NCI-H2171 treated with DMSO at 0.1 percent for 48 hours (cell line): ENCODE results near the gene GRIK3.

Experiments
- DNase-seq: peaks from one replicate; lab custom pipeline; 2025; lab: John Stamatoyannopoulos, UW

Gene GRIK3

GRCh38 chr1:36763771-36764170 is 270.5 kb downstream of the GRIK3 start:
- DNase-seq = no peak

DNA sequence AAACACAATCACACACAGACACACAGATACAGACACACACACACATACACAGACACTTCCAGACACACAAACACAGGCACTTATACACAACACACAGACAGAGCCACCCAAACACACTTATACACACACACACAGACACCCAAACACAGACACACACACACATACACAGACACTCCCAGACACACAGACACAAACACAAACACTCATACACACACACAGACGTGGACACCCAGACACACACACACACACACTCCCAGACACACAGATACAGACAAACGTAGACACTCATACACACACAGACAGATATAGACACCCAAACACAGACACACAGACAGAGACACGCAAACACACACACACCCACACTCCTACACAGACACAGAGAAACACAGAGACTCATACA is 272.1 kb downstream of the GRIK3 start:
- no peak for DNase-seq

GRCh38 chr1:36761113-36761512 is 273.2 kb downstream of the GRIK3 start:
- no peak for DNase-seq

DNA sequence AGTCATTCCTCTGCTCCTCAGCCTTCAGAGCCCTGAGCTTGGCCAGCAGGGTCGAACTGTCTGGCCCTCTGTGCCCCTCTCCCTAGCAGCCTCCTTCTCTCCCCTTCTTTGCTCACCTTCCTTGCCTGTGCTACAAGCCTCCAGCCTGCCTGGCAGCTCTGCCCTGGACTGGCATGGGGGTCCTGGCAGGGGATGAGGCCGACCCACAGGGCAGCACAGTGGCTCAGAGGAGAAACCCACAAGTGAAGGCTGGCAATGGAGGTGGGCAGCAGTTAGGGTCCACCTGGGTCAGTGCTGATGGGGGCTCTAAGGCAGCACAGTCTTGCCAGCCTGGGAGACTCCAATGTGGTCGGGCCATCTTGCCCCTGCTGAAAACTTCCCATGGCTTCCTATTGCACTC is 274.2 kb downstream of the GRIK3 start:
- no peak for DNase-seq

DNA sequence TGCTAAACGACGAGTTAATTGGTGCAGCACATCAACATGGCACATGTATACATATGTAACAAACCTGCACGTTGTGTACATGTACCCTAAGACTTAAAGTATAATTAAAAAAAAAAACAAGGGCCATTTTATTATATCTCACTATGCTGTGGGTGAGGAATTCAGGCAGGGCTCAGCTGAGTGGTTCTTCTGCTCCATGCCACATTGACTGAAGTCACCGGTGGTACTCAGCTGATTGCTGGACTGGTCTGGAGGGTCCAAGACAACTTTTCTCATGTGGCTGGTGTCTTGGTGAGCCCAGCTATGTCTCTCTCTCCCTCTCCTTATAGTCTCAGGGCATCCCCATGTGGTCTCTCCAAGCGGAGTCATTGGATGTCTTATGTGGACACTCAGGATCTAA is 275.0 kb downstream of the GRIK3 start:
- no peak for DNase-seq

GRCh38 chr1:36755303-36756230 is 278.7 kb downstream of the GRIK3 start:
- DNase-seq = peak; percentile 64

- no peak for DNase-seq
These were observed 279.9 kb downstream of the GRIK3 start for GRCh38 chr1:36754366-36754765.

DNA sequence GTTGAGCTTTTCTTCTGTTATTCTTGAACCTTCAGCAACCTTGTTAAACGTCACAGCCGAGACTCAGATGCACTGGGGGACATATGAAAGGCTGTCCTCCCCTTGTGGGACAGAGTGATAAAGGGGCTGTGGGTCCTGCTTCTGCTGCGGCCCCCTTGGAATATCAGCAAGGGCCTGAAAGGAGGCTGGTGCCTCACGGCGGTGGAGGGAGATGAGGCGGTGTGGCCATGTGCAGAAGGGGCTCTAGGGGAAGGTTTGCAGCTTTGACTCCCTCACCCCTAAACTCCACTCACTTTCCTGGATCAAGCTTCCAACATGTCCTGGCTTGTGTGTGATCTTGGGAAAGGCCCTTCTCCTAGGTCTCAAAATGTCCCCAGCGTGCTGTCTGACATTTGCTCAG is 280.9 kb downstream of the GRIK3 start:
- DNase-seq = no peak

- DNase-seq = no peak
These were observed 281.4 kb downstream of the GRIK3 start for GRCh38 chr1:36752891-36753361.

- DNase-seq = no peak
These were observed 281.9 kb downstream of the GRIK3 start for GRCh38 chr1:36752431-36752830.

DNA sequence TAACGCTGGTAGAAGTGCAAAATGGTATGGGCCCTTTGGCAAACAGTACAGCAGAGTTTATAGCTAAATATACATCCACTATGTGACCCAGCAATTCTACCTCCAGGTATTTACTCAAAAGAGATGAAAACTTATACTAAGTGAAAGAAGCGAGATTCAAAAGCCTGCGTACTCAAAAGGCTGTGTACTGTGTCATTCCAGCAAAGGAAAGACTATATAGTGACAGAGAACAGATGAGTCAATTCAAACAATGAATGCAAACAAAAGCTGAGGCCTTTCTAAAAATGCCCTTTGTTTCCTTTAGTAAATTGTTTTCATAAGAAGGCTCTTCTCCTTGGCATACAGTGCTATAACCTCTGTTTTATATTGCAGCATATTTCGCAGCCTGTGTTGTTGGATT is 282.8 kb downstream of the GRIK3 start:
- no peak for DNase-seq

DNA sequence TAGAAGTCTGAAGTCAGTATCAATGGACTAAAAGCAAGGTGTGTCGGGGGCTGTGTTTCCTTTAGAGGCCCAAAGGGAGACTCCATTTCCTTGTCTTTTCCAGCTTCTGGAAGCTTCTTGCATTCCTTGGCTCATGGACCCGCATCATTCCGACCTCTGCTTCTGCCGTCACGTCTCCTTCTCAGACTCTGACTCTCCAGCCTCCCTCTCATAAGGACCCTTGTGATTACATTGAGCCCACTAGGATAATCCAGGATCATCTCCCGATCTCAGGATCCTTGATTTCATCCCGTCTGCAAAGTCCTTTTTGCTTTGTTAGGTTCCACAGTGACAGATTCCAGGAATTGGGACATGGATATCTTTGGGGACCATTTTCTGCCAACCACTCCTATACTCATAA is 285.8 kb downstream of the GRIK3 start:
- DNase-seq = no peak
